Activated CD4-positive, CD25-positive, alpha-beta regulatory T cell (primary cell): Measurements from ENCODE around the gene CLMN.

Experiments used
- DNase-seq, 4 experiments: peaks; one replicate each; lab custom pipeline; 2025; lab: John Stamatoyannopoulos, UW

CLMN gene

DNA sequence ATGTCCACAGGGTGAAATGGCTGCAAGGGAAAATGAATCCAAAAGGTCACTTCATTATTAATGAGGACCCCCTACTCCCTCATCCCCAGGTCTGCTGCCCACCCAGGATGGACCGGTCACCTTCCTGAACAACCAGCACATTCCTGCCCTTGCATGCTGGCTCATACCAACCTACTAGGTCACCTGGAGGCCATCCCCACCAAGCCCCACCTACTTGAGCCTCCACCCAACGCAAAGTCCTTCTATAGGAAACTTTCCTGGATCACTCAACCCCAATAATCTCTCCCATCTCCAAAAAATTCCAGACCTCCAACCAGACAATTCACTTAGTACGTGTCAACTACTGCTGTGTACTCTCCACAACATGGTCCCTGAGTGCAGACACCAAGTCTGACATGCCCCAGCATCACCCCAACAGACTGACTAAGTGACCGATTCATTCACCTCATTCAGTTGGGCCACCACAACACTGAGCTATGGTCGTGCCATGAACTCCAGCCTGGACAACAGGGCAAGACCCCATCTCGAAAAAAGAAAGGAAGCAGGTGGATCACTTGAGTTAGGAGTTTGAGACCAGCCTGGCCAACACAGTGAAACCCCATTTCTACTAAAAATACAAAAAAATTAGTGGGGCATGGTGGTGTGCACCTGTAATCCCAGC lies 18.1 kb downstream of the CLMN start:
- no peak for DNase-seq

DNA sequence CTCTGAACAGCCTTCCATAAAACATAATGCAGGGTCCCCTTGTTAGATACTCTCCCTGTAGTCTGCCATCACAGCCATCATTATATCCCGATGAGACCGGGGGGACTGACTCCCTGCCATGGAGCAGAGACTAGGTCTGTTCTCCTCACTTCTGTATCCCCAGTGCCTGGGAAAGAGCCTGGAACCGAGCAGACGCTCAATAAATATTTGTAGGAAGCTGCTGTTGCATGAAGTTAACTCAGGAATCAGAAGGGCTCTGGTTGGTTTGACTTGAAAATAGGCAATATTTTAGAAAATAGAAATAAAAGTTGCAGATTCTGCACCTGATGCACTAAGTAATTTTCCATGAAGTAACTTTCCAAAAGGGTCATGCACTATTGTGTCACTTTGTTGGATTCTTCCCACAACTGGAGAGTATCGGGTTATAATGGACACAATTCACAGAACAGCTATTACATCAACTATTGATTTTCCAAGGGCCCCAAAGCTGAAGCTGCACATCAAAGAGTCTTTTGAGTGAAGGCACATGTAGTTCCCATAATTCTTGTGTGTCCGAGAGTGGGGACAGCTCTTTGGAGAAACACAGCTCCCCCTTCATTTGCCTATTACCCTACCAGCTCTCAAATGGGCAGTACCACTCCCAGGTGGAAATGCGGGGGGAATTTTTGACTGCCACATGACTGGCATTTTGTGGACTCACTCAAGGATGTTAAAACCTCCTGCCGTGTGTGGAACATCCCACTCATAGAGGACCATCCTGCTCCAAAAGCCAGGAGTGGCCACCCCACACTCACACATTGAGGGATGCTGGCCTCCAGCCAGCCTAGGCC lies 18.8 kb downstream of the CLMN start:
- DNase-seq: no peak

DNA sequence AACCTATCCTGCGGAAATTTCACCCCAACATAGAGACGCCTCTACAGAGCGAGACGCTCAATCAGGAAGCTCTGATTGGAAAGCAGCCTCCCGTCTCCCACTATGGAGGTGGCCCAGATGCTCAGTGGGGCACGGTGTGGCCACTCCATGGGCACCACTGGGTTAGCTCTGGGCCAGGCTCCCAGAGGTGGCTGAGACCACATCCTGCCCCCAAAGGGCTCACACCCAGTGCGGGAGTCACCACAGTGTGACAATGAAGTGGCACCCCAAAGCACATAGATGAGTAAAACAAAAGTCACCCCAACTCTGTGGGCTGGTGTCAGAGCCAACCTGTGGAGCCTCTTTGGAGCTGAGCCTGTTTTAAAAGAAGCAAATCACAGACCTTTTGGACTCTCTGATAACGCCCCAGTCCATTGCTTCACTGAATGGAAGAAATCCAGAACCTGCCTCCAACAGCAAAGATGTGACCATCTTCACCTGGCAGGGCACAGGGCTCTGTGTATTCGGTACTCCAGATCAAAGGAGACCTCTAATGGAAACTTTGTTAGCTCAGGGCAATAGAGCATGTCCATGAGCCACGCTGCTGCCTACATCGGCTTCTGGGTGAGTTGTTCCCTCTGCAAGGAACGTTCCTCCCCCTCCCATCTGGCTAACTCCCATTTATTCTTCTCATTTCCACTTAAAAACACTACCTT lies 19.6 kb downstream of the CLMN start:
- no peak for DNase-seq

DNA sequence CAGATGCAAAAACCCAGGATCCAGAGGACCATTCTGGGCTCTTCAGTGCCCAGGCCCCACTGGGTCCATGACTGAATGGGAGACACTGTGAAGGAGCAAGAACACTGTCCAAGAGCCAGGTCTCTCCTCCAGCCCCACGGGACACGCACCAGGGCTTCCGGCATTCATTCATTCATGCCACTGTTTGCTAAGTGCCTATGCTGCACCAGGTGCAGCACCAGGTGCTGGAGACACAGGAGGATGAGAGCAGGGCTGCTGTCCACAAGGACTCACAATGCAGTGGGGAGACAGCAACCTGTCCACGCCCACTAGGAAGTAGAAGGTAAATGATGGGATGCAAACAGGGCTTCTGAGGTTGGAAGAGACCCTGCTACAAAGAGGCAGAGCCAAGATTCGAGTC lies 20.4 kb downstream of the CLMN start:
- no peak for DNase-seq

DNA sequence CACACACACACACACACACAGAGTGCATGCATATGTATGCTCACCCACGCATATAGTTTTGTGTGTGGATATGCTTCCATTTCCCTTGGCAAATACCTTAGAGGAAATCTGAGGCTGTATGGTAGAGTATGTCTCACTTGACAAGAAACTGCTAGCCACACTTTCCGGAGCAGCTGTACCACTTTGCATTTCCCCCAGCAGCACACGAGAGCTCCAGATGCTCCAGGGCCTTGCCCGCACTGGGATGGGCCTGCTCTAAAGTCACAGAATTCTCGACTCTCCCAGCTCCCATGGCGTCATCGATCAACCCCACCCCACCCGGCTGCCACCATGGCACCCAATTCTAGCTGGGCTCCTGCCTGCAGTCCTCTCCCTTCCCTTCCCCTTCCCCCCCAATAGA lies 21.9 kb downstream of the CLMN start:
- no peak for DNase-seq

DNA sequence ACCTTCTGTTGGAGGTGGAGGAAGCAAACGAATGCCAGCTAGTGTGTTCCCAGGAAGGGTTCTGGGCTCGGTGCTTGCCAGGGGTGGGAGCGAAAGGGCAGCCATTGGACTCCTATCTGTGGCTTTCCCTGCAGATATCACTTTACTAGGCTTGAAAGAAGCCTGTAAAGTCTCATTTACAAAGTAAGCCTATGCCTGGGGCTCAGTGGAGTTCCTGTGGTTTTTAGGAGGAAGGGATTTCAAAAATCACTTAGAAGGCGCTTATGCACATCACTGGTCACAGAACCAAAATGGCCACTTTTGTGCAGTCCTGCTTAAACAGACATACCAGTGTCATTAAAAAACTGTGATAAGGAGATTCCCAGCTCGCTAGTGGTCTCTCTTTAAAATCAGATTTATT lies 22.7 kb downstream of the CLMN start:
- DNase-seq: no peak

DNA sequence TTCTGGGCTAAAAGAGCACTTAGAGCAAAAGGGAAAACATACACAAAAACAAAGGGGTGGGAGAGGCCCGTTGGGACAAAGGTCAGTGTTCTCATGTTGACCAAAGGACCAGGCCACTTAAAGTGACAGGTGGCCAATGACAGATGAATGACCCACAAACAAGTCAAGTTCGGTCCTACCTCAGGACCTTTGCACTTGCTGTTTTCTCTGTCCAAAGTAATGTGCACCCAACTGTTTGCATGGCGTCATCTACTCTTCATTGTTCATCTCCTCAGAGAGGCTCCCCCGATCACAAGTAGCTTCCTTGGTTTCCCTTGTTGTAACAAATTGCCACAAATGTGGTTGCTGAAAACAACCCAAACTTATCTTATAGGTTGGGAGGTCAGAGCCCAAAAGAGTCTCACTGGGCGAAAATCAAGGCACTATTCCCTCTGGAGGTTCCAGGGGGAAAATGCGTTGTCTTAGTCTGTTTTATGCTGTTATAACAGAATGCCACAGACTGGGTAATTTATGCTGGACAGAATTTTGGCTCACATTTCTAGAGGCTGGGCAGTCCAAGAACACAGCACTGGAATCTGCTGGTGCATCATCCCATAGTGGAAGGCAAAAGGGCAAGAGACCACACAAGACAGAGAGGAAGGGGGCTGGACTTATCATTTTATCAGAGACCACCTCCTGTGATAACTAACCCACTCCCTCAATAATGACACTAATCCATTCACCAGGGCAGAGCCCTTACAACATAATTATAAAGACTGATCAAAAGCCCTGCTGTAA lies 23.9 kb downstream of the CLMN start:
- DNase-seq: no peak

DNA sequence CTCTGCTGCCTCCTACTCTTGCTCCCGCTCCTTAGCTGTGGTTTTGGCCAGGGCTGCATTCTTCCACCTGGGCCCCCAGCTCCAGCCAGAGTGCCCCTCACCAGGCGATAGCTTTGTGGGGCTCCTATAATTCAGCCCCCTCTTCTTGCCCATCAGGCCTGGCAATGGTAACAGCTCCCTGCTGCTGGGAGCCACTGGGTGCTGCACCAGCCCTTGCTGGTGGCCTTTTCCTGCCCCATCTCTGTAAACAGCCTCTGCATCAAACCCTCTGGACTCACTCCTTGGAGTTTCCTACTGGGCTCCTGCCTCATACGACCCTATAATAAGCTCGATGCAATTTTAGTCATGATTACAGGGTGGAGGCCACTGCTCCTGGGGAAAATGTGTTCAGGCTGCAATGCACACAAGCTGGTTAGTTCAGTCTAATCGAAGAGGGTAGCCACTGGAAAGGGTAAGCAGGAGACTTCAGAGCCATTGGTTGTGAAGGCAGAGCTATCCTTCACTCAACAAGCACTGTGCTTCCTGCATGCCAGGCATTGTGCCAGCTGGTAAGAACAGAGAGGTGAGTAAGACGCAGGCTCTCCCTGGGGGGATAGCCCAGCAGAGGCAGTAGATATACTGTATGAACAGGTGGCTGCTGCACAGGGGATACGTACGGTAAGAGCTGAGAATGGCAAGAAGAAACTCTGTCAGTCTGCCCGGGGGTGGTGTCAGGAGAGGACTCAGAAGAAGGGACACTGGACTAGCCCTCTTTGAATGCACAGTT lies 24.7 kb downstream of the CLMN start:
- DNase-seq: no peak

DNA sequence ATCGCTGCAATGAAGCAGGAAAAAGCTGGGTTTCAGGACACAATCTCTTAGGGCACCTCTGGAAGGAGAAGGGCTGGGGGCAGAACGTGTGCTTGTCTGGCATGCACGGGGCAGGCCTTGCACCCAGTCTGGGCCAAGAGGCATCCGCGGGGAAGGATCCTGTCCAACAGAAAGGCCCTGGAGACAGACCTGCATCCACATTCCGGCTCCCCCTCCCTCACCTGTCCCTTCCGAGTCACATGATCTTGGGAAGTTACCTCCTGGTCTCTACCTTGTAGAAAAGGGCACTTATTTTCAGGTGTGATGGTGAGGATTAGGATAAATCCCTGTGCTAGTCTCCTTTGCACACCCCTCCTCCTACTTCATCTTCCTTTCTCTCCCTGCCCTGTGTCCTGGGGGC lies 25.4 kb downstream of the CLMN start:
- DNase-seq: no peak

DNA sequence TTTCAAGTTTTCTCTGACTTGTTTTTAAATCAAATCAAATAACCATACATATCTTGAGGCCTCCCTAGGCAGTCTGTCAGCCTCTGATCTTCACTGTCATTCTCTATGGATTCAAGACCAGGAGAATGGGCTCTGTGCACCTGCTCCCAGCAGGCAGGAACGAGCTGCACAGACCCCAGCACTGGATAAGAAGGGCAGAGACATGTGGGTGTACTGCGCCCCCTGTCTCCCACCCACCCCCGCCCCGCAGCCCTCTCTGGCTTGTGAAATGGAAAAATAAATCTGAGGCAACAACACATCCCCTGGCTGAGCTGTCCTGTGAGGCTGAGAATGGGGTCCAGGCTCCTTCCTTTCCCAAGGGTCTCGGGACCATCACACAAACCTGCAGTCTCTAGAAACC lies 26.3 kb downstream of the CLMN start:
- no peak for DNase-seq

DNA sequence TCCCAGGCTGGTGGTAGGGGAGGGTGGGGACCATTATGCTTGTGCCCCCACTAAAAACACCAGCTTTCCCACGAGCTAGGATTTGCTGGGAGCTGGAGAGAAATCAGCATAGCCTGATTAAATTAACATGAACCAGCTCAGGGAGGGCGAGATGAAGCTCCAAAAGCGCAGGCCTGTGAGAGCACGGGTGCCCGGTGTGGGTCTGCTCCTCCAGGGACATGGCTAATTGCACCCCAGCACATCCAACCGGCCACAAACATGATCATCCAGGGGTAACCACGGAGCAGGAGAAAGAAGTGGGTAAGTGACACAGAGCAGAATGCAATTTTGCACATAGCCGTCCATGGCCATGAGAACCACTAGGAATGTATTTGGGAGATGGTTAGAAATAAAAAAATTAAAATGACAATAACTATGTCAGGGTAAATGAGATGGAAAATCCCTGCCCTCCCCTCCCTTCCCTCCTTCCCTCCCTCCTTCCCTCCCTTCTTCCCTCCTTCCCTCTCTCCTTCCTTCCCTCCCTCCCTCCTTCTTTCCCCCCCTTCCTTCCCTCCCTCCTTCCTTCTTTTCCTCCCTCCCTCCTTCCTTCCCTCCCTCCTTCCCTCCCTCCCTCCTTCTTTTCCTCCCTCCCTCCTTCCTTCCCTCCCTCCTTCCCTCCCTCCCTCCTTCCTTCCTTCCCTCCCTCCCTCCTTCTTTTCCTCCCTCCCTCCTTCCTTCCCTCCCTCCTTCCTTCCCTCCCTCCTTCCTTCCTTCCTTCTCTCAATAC lies 26.9 kb downstream of the CLMN start:
- no peak for DNase-seq

DNA sequence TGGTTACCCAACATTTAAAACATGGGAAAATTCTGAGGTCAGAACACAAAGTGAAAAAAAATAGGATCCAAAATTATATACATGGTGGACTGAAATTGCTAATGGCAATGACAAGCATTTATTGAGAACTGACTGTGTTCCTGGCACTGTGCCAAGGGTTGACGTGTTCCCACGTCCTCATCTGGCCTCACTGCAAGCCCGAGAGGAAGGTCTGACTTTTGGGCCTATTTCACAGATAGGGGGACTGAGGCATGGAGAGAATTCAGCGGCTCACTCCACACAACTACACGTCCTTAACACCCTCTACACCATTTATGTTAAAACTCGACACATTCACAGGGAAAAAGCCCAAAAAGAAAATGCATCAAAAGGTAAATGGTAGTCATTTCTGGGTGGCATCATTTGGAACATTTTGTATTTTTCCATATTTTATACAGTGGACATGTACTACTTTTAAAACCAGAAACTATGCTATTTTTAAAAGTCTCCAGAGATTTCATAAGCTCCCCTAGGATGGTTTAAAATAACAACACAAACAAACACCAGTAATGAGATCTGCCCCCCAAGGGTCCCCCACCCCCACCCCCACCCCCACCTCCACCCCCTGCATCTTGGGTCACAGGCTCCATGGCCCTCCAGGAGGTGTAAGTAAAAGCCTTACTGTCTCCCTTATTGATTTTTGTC lies 27.7 kb downstream of the CLMN start:
- no peak for DNase-seq

DNA sequence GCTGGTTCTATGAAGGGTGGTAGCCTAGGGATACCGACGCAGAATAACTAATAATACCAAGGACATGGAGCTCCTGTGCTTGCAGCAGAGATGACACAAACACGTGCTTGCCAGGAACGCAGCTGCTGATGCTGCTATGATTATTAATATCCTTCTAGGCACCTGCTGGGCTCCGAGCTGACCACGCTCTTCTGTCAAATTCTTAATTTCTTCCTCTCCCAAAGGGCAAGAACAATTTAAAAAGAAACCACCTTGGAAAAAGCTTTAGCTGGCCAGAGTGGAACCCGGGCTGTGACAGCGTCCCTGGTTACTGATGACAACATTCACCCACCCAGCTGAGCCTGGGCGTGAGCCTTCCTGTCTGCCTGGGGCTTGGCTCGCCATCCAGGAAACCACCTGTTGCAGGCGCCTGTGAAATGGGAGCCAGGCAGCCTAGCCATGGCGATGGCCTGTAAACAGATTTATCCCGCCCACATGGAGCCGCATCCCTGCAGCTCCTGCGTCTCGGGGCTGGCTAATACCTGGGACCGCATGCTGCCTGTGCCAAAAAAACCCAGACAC lies 28.8 kb downstream of the CLMN start:
- DNase-seq: no peak

DNA sequence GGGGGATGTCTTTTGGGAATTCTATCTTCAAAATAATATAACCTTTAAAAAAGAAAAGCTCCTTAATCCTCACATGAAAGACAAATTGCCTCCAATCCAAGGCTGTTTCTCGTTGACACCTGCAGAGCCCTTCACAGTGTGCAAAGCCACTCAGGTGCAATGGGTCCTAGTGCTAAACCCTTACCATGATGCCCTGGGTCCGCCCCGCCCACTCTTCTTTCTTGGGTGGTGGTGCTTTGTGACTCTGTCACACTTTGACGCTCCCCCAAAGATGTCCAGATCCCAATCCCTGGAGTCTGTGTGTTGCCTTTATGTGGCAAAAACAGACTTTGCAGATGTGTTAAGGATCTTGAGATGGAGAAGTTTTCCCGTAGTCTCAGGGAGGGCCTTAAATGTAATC lies 29.7 kb downstream of the CLMN start:
- no peak for DNase-seq

DNA sequence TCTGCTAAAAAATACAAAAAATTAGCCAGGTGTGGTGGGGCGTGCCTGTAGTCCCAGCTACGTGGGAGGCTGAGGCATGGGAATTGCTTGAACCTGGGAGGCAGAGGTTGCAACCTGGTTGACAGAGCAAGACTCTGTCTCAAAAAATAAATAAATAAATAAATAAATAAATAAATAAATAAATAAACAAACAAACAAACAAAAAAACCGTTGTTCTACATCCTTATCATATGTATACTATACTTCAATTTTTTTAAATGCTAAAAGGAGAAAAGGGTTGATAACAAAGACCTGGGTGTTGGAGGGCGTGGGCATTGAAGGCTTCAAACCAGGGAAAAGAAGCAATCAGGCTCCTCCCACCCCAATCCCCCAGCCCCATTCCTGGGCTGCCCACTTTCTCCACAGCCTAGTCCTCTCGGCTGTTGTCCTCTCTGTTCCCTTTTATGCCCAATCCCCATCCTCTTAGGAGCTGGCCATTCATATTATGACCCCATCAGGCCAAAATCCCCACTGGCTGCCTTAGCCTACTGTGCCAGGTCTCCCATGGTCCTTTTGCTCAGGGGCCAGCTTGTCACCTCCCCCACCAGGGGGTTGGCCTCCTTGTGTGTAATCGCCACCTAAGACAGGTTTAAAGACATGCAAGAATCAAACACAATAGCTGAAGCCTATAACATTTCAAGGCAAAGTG lies 30.2 kb downstream of the CLMN start:
- DNase-seq: no peak

DNA sequence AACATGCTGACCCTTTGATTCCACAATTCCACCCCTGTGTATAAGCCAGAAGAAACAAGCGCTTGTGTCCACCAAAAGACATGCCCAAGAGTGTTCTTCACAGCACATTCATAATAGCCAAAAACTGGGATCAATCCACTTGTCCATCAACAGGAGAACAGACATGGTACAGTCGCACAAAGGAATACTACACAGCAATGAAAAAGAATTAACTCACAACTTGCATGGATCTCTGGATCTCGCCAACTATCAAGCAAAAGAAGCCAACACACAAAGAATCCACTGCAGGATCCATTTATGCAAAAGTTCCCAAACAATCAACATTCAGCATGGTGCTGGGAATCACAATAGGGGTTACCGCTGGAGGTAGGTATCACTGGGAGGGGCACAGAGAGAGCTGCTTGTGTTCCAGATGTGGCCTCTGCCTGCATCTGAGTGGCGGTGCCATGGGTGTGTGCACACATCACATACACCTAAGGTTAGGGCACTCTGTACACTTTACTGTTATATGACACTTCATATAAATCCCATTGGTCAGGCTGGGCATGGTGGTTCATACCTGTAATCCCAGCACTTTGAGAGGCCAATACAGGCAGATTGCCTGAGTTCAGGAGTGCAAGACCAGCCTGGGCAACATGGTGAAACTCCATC lies 30.9 kb downstream of the CLMN start:
- no peak for DNase-seq

DNA sequence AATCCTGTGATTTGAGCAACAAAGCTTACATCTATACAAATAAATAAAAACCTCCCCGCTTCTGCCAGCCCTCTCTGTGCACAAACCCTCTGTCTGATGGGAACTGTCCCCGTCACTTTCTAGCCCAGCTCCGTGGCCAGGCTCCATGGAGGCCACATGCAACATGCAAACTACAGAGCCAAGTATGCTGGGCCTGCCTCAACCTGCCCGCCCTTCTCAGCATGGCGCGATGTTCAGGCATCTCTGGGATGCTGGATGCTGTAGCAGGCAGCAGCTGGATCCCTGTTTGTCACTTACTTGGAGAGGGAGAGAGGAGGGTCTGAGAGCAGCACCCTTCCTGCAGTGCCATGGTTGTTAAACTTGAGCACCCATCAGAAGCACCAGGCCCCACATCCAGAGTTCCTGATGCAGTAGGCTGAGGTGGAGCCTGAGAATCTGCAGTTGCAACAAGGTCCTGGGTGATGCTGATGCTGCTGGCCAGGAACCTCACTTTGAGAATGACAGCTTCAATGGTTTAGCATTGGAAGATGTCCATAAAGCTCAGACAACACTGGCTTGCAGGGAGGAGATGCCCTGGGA lies 32.4 kb downstream of the CLMN start:
- no peak for DNase-seq

DNA sequence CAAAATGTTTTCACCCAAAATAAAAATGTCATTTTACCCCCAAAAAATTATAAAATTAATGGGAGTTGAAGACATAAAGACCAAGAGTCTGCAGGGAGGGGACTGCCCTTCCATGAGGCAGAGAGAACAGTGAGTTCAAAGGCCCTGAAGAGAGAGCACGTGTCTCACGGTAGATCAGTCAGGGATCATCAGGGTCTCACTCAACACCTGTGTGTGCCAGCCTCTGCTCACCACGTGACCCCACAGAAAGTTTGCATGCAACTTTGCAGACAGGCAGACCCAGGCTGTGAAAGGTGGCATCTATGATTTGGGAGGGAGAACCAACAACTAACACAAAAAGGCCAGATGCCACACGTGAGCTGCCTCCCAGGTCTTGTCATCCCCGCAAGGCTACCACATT lies 33.1 kb downstream of the CLMN start:
- no peak for DNase-seq
